Adipocyte (in vitro differentiated cells): ENCODE results near the gene TNFRSF19.
"Not testable (repeated sequence)": the region's sequence is repeated elsewhere in the genome, so short reads cannot be mapped to it uniquely, and the experiment has no call there.

Experiments used
- DNase-seq: peaks from one replicate; pipeline ENCODE4 v3.0.0-alpha.2; 2015; ENCODE audit warnings: low read depth
- H3K27me3 ChIP-seq: replicated peaks from 2 replicates; pipeline ENCODE4 v1.7.0; 2013; ENCODE audit warnings: mild to moderate bottlenecking, low read length, moderate library complexity; ENCODE audit not compliant: control insufficient read depth, insufficient read depth
- H3K36me3 ChIP-seq: 2 replicates; pipeline ENCODE4 v1.7.0; 2013; ENCODE audit warnings: low read length, mild to moderate bottlenecking, moderate library complexity; ENCODE audit not compliant: control insufficient read depth, insufficient read depth, severe bottlenecking
- H3K4me1 ChIP-seq: 2 replicates; pipeline ENCODE4 v1.7.0; 2013; ENCODE audit warnings: mild to moderate bottlenecking, low read length, moderate library complexity; ENCODE audit not compliant: control insufficient read depth, insufficient read depth
- H3K4me3 ChIP-seq: 2 replicates; pipeline ENCODE4 v1.7.0; 2013; ENCODE audit warnings: mild to moderate bottlenecking, low read length, moderate library complexity
- H3K9ac ChIP-seq: 2 replicates; pipeline ENCODE4 v1.7.0; 2013; ENCODE audit warnings: mild to moderate bottlenecking, low read length, moderate library complexity
- H3K9me3 ChIP-seq: 2 replicates; pipeline ENCODE4 v1.7.0; 2013; ENCODE audit warnings: mild to moderate bottlenecking, low read length, moderate library complexity; ENCODE audit not compliant: control insufficient read depth

Gene TNFRSF19

GRCh38 chr13:23667750-23668149 is 97.5 kb downstream of the TNFRSF19 start:
- no peak for DNase-seq
- Histone ChIP-seq H3K9me3 (no peaks in the 10 kb centered on the region), H3K9ac (no peak overlapping the region), H3K27me3 (no peaks in the 10 kb centered on the region), H3K36me3 (no peaks in the 10 kb centered on the region), H3K4me1 (peaks cover 16% of the 10 kb centered on the region), H3K4me3 (no peak overlapping the region)

- no peak overlapping the region for H3K9ac ChIP-seq
- H3K27me3 ChIP-seq: no peaks in the 10 kb centered on the region
- no peak for DNase-seq
- H3K4me3 ChIP-seq: no peak overlapping the region
- no peaks in the 10 kb centered on the region for H3K36me3 ChIP-seq
- no peaks in the 10 kb centered on the region for H3K9me3 ChIP-seq
- peaks cover 24% of the 10 kb centered on the region for H3K4me1 ChIP-seq
Observed at GRCh38 chr13:23668562-23668961, 98.3 kb downstream of the TNFRSF19 start.

- H3K4me1 ChIP-seq: peaks cover 30% of the 10 kb centered on the region
- H3K4me3 ChIP-seq: no peak overlapping the region
- H3K27me3 ChIP-seq: no peaks in the 10 kb centered on the region
- no peaks in the 10 kb centered on the region for H3K36me3 ChIP-seq
- DNase-seq: no peak
- H3K9me3 ChIP-seq: no peaks in the 10 kb centered on the region
- no peak overlapping the region for H3K9ac ChIP-seq
Observed at GRCh38 chr13:23670793-23671192, 100.6 kb downstream of the TNFRSF19 start.

GRCh38 chr13:23671377-23671776 is 101.2 kb downstream of the TNFRSF19 start:
- Histone ChIP-seq H3K4me1 (peaks cover 30% of the 10 kb centered on the region), H3K9me3 (no peaks in the 10 kb centered on the region), H3K9ac (no peak overlapping the region), H3K4me3 (no peak overlapping the region), H3K27me3 (no peaks in the 10 kb centered on the region), H3K36me3 (no peaks in the 10 kb centered on the region)
- peak; percentile 49 for DNase-seq

GRCh38 chr13:23671897-23672296 is 101.7 kb downstream of the TNFRSF19 start:
- Histone ChIP-seq H3K36me3 (no peaks in the 10 kb centered on the region), H3K27me3 (no peaks in the 10 kb centered on the region), H3K9ac (peak overlapping the region; percentile 9), H3K9me3 (no peaks in the 10 kb centered on the region), H3K4me1 (peaks cover 30% of the 10 kb centered on the region), H3K4me3 (no peak overlapping the region)
- peak; percentile 46 for DNase-seq

GRCh38 chr13:23672616-23673015 is 102.4 kb downstream of the TNFRSF19 start:
- Histone ChIP-seq H3K4me1 (peaks cover 30% of the 10 kb centered on the region), H3K9me3 (no peaks in the 10 kb centered on the region), H3K4me3 (no peak overlapping the region), H3K9ac (no peak overlapping the region), H3K36me3 (no peaks in the 10 kb centered on the region), H3K27me3 (no peaks in the 10 kb centered on the region)
- no peak for DNase-seq

- H3K27me3 ChIP-seq: no peaks in the 10 kb centered on the region
- no peak overlapping the region for H3K4me3 ChIP-seq
Observed at GRCh38 chr13:23673354-23673753, 103.1 kb downstream of the TNFRSF19 start.

GRCh38 chr13:23673867-23674605 is 103.8 kb downstream of the TNFRSF19 start:
- H3K27me3 ChIP-seq: no peaks in the 10 kb centered on the region
- peak; percentile 67 for DNase-seq
- no peaks in the 10 kb centered on the region for H3K9me3 ChIP-seq
- no peak overlapping the region for H3K9ac ChIP-seq
- H3K36me3 ChIP-seq: no peaks in the 10 kb centered on the region
- H3K4me1 ChIP-seq: peaks cover 30% of the 10 kb centered on the region
- no peak overlapping the region for H3K4me3 ChIP-seq

More at GRCh38 chr13:23673354-23673753, 103.1 kb downstream of the TNFRSF19 start:
- Histone ChIP-seq H3K36me3 (no peaks in the 10 kb centered on the region), H3K4me1 (peaks cover 30% of the 10 kb centered on the region), H3K9me3 (no peaks in the 10 kb centered on the region), H3K9ac (no peak overlapping the region)
- DNase-seq: peak; percentile 93

- Histone ChIP-seq H3K27me3 (no peaks in the 10 kb centered on the region), H3K4me1 (peaks cover 30% of the 10 kb centered on the region), H3K36me3 (no peaks in the 10 kb centered on the region), H3K9me3 (no peaks in the 10 kb centered on the region), H3K4me3 (no peak overlapping the region), H3K9ac (no peak overlapping the region)
- DNase-seq: peak; percentile 80
Observed at GRCh38 chr13:23674795-23675640, 104.8 kb downstream of the TNFRSF19 start.

GRCh38 chr13:23677679-23678288 is 107.6 kb downstream of the TNFRSF19 start:
- not testable (repeated sequence) for H3K9ac ChIP-seq, DNase-seq, H3K4me3 ChIP-seq, H3K36me3 ChIP-seq, H3K9me3 ChIP-seq, H3K27me3 ChIP-seq
- H3K4me1 ChIP-seq: peaks cover 22% of the 10 kb centered on the region

GRCh38 chr13:23678795-23679194 is 108.6 kb downstream of the TNFRSF19 start:
- no peak for DNase-seq

More at GRCh38 chr13:23678795-23679194, 108.6 kb downstream of the TNFRSF19 start:
- no peaks in the 10 kb centered on the region for H3K36me3 ChIP-seq
- peaks cover 1% of the 10 kb centered on the region for H3K9me3 ChIP-seq
- no peaks in the 10 kb centered on the region for H3K27me3 ChIP-seq
- no peak overlapping the region for H3K4me3 ChIP-seq
- H3K4me1 ChIP-seq: peaks cover 12% of the 10 kb centered on the region
- H3K9ac ChIP-seq: no peak overlapping the region
